NCI-H2196 treated with DMSO at 0.1 percent for 48 hours (cell line): ENCODE results near the gene APOBR.
"Not testable (repeated sequence)": the region's sequence is repeated elsewhere in the genome, so short reads cannot be mapped to it uniquely, and the experiment has no call there.

Experiments used
- DNase-seq: peaks from one replicate; lab custom pipeline; 2025; ENCODE audit not compliant: unreplicated experiment; lab: John Stamatoyannopoulos, UW

The APOBR gene

DNA sequence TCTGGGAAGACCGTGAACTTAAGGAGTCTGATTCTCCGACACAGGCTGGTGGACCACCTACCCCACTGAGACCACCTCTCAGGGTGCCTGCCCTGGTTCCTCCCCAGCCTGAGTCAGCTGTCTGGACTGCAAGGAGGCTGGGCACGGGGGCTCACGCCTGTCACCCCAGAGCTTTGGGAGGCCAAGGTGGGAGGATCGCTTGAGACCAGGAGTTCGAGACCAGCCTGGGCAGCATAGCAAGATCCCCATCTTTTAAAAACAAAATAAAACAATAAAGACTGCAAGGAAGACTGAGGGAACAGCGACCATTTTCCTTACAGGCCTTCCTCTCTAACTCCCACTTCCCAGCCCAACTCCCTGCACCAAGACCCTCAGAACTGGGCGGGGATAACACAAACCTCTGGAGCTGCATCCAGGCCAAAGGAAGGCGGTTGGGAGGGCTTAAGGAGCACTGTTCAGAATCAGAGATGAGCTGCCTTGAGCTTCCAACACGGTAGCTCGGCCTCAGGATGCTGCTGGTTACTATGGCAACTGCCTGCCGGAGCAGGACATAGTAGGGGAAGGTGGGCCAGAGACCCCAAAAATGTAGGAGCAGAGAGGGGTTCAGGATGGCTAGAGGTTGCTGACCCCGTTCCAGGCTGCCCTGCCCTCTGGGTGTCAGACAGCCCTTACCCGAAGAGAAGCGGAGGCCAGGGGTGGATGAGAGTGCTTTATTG, 4.4 kb downstream of the APOBR start:
- DNase-seq = no peak

DNA sequence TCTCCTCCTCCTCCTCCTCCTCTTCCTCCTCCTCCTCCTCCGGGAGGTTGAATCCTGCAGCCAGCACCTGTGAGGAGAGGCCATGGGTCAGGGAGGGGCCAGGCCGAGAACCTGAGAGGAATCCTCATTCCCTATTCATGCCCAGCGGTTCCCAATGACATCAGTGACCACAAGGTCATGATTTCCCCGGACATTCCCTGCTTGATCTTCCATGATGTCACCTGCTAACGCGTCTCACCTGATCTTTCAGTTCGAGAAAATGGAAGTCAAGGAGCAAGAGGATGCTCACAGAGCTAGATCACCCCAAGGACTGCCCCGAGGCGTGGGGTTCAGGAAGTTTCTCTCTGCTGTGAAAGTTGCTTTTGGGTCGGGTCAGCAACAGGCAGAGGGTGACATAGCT, 5.4 kb downstream of the APOBR start:
- DNase-seq = no peak

DNA sequence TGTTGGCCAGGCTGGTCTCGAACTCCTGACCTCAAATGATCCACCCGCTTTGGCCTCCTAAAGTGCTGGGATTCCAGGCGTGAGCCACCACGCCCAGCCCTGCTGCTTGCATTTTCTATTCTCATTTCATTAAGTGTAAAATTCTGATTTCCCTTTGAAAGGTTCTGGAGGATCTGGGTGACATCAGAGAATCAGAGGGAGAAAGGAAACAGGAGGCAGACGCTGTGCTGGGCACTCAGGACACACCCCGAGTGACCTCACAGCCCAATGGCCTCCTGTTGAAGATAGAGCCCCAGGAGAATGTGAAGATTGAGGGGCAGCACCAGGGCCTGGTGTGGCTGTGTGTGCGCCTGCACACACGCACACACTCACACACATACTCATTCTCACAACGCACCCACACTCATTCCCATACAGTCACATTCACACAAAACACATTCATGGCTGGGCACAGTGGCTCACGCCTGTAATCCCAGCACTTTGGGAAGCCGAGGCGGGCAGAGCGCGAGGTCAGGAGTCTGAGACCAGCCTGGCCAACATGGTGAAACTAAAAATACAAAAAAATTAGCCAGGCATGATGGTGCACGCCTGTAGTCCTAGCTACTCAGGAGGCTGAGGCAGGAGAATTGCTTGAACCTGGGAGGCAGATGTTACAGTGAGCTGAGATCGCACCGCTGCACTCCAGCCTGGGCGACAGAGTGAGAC, 6.2 kb downstream of the APOBR start:
- not testable (repeated sequence) for DNase-seq

DNA sequence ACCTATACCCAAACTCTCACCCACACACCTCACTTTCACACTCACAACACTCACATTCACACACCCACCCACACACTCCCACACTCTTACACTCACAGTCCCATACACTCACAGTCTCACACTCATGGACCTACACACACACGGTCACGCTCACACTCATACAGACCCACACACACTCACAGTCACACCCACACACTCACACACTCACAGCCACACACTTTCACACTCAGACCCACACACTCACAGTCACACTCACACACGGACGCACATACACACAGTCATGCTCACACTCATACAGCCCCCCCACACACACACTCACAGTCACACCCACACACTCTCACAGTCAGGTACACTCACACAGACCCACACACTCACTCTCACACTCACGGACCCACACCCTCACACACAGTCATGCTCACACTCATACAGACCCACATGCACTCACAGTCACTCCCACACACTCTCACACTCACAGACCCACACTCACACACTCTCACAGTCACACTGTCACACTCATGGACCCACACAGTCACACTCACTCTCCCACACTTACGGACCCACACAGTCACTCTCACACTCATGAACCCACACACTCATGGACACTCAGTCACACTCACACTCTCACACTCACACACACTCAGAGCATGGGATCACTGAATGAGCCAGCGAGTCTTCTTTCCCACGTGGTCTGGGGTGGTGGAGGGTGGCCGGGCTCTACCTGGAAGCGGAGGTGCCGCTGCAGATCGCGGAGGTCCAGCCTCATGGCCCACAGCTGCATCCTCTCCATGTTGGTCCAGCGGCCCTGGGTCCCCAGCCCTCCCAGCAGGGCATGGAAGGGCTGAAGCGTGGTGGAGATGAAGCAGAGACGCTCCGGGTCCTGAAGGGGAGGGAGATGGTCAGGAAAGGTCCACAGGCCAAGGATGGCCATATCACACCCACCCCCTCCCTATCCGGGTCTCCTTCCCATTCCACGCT, 7.1 kb downstream of the APOBR start:
- no peak for DNase-seq

DNA sequence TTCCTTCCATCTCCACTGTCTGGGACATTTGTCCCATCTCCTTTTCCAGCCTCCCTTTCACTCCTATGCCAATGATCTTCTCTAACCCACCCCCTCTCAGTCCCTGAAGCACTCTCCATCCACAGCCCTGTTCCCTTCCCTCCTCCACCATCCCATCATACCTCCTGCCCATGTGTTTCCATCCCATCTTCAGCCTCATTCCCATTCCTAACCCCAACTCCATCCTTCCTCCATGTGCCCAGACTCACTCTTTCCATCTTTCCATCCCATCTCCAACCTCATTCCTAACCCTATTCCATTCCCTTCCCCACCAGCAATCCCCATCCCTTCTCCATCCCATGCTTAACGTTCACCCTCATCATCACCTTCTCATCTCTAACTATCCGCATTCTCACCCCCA, 7.8 kb downstream of the APOBR start:
- no peak for DNase-seq

DNA sequence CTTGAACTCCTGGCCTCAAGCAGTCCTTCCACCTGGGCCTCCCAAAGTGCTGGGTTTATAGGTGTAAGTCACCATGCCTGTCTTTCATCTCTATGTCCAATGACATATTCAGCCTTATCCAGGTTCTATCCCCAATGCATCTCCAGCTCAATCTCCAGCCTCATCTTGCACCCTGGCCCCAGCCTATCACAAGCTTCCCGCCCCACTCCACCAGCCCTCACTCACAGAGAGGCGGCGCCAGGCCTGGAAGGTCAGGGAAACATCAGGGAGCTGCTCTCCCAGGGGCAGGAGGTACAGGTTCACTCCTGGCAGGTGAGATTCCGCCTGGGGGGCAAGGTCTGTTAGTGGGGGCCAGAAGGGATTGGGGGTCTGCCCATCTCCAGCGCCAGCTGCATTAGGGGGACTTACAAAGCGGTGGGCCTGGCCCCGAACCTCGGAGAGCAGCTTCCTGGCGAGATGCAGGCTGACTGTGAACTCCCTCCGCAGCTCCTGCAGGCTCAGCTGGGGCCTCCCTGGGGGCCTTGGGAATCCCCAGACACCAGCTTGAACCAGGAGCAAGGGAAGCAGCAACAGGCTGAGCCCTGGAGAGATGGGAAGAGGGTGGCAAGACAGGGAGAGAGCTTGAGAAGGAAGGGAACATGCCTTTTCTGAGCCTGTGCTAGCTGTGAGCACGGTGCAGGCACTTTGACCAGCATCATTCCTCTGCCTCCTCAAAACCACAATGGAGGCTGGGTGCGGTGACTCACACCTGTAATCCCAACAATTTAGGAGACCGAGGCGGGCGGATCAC, 9.2 kb downstream of the APOBR start:
- no peak for DNase-seq

DNA sequence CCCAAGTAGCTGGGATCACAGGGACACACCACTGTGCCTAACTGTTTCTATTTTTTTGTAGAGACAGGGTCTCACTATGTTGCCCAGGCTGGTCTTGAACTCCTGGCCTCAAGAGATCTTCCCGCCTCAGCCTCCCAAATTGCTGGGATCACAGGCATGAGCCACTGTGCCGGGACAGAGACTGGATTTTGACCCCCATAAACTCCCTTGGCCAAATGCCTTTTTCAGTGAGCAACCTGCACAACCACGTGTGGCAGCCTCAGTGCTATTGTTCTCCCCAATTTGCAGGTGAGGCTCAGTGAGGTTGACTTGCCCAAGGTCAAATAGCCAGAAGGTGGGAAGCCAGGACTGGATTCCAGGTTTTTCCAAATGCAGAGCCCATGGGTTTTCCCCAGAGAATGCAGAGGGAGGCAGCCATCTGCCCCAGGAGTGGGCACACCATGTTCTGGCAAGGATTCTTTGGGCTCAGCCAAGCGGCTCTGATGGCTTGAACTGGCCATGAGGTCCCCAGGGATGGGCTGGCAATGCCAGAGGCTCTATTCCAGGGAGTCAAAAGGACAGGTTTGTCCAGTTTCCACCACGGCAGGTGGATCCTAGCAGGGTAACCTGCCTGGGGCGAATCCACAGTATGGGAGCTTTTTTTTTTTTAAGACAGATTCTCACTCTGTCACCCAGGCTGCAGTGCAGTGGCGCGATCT, 10.4 kb downstream of the APOBR start:
- DNase-seq = no peak

DNA sequence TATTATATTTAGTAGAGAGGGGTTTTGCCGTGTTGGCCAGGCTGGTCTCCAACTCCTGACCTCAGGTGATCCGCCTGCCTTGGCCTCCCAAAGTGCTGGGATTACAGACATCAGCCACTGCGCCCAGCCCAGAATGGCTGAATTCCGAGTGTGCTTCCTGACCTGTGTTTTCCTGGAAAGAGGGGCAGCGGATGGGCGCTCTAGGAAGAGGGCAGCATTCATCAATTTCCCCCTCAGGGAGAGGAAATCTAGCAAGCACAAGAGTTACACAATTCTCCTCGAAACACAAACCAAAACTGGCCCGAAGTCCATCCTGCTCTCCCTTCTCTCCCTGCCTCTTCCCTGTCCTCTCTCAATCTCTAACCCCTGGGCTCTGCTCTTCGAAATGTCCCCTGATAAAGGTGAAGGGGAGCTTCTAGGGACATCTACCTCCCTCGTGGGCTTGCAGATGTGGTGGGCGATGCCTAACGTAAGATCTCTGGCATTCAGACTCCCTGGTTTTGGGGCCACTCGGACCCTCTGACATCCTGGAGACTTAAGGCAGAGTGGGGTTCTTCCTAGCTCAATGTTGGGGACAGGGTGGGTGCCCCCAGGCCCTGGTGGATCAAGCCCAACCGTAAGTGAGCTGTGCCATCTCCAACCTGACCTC, 11.2 kb downstream of the APOBR start:
- DNase-seq = no peak

DNA sequence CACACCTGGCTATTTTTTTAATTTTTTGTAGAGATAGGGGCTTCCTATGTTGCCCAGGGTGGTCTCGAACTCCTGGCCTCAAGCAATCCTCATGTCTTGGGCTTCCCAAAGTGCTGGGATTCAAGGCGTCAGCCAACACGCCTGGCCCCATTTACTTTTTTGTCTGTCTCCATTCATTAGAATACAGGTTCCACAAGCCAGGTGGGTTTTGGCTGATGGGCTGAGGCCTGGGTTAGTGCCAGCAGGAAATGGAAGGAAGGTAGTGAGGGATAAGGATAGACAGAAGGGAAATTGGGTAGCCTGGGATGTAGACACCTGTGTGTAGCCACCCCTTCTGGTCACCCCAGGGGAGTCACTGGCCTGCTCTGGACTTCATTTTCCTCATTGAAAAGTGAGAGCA, 16.6 kb downstream of the APOBR start:
- DNase-seq = no peak

DNA sequence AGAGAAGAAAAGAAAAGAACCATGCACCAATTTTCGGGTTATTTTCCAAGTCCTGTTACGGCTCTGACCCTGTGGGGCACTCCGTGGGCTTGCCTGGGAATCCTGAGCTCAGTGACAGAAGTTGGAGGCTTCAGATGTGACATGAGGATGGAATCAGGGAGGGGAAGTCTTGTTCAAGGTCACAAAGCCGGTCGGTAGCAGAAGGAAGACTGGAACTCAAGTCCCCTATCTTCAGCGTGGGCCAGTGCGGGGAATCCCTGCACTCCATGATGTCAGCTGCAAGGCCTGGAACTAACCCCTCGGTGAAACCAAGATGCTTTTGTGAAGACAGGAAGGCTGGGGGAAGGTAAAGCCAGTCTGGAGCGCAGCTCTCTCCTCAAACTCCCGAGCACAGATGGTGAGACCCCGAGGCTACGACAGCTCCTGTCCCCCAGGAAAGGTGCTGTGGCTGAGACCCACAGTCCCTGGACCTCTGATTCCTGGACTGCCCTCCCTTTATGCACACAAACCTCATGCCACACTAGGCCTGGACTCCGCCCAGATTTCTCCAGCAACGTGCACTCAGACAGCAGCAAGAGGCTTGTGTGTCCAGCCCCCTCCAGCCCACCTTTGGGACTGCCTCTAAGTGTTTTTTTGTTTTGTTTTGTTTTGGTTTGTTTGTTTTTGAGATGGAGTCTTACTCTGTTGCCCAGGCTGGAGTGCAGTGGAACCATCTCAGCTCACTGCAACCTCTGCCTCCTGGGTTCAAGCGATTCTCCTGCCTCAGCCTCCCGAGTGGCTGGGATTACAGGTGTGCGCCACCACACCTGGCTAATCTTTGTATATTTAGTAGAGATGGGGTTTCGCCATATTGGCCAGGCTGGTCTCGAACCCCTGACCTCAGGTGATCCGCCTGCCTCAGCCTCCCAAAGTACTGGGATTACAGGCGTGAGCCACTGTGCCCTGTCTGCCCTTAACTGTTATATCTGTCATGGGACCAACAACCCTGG, 17.7 kb downstream of the APOBR start:
- no peak for DNase-seq

DNA sequence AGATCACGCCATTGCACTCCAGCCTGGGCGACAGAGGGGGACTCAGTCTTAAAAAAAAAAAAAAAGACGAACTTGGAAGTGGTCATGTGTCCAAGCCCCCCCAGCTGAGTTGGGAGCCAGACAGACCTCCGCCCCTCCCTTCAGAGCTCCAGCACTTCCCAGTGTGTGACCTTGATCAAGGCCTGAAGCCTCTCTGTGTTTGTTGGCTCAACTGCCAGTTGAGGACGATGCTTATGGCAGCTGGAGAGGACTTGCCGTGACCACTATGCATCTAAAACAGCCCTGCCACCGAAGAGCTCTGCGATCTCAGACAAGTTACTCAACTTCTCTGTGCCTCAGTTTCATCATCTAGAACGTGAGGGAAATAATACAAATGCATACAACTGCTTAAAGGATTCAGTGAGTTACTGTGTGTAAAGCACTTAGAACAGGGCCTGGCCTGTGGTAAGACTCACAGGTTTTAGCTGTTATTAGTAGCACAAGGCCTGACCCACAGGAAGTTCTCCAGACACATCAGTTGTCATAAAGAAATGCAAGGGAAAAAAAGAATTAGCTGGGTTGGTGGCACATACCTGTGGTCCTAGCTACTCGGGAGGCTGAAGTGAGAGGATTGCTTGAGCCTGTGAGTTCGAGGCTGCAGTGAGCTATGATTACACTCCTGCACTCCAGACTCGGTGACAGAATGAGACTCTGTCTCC, 19.2 kb downstream of the APOBR start:
- DNase-seq = no peak

DNA sequence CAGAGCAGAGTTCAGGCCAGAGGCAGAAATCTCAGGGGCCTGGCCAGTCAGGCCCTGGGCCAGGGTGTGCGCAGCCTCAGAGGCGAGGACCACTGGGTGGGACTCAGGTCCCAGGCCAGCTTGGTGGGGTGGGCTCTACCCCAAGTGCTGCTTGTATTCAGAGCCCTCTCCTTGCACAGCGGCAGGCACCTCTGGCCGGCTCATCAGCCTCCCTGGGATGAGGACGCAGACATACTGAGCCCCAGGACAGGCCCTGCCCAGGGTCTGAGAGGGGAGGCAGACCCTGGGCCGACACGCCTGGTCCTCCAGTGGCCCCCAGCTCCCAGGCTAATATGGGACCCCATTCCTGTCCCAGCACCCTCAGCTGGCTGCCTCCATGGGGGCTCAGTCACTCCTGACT, 19.8 kb downstream of the APOBR start:
- no peak for DNase-seq

DNA sequence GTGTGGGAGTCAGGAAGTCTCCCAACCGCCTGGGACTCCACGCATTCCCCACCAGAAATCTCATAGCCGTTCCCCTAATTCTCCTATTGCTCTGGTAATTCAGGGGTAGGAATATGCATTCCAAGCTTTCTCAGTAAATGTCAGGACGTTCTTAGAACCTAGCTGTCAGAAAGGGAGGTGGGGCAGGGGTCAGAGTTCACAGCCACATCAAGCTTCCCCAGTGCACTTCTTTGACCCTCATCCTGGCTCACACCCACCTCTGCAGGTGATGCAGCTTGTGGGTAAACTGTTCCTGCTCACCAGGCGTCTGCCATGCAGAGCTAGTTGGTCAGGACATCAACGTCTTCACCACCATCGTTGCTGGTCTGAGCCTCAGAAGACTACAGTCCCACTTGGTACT, 26.2 kb downstream of the APOBR start:
- no peak for DNase-seq

DNA sequence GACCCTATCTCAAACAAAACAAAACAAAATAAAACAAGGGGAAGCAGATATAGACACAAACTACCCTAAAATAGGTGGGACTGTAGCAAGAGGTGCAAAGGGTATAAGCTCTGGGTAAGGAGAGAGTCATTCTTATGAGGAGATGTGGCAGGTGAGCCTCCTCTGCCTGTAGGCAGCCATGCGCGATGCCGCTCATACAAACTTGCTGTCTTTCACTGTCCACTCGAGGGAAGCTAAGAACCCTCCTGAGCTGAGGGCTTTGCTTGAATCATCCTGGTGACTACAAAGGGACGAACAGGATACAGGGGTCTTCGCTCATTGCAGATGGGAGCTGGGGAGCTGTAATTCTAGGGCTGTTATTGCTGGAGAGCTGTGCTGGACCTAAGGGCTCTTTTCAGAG, 27.0 kb downstream of the APOBR start:
- no peak for DNase-seq

DNA sequence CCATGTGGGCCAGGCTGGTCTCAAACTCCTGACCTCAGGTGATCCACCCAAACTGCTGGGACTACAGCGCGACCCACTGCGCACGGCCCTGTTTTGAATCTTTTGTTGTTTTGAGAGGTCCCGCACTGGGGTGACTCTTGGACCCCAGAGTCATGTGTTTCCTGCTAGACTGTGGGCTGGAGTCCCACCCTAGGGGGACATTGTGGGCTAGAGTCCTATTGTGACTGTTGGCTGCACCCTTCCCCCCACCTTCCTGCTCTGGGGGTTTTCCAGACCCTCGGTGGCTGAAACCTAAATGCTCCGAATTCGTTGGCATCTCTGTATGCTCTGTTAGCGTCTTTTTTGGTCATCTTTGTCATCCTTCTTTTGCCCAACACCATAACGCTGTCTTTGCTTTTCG, 28.3 kb downstream of the APOBR start:
- no peak for DNase-seq

DNA sequence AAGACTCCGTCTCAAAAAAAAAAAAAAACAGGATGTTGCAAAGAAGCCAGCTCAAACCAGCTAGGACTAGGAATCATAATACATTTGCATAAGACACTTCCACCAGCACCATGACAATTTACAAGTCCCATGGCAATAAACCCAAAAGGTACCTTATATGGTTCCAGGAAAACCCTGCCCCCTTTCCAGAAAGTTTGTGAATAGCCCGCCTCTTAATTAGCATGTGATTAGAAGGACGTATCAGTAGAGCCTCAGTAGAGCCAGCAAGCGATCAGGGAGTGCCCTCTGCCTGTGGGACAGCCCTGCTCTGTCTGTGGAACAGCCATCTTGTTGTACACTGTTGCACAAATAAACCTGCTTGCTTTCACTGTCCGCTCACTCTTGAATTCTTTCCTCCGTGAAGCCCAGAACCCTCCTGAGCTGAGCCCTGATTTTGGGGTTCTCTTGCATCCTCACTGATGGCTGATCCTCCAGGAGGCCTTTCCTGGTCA, 30.3 kb downstream of the APOBR start:
- DNase-seq = no peak

DNA sequence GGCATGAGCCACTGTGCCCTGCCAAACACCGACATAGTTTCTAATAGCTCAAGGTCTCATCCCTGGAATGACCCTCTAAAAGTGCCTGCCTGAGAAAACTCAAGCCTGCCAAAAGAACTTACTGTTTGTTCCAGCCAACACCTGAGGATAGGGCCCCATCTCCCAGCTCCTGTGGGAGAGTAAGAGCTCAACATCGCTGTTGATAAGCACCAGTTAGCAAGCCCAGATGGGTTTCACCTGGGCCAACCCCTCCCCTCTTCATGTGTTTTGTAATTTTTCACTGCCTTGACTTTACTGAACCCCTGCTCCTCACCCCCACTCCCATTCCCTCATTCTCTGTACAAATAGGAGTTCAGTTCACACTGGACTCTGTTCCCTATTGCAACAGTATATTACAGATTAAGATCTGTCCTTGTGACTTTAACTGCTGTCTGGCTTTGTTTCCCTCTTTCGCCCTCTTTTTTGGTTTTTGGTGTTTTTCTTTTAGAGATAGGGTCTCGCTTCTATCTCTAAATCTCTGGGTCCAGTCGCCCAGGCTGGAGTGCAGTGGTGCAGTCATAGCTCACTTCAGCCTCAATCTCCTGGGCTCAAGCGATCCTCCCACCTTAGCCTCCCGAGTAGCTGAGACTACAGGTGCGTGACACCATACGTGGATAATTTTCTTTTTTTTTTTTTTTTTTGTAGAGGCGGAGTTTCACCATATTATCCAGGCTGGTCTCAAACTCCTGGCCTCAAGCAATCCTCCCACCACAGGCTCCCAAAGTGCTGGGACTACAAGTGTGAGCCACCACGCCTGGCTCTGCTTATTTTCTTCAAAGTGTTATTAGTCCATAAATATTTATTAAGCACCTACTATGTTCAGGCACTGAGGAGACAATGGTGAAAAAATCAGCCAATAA, 32.0 kb downstream of the APOBR start:
- no peak for DNase-seq
